Kidney (tissue), 14 donors: ENCODE results near the gene TBC1D9. TPM values are rescaled to one million over a fixed set of nuclear protein-coding genes. Genes with fewer than 3 reads are reported as not detected.

ENCODE experiments used
- DNase-seq, 5 donors: peaks; one replicate each; pipeline ENCODE4 v3.0.0-alpha.2; 2013 to 2020
- FAIRE-seq: peaks from 2 replicates; lab custom pipeline; 2012; peaks lifted over from hg19 to GRCh38; lab: Jason Lieb, UNC
- H3K27ac ChIP-seq, 2 donors: one replicate each; pipeline ENCODE4 v1.7.0; 2013; ENCODE audit warnings: low read depth in 2 of 2, low read length in 2 of 2, inconsistent platforms in 1 of 2
- H3K27me3 ChIP-seq: one replicate; pipeline ENCODE4 v1.7.1; 2013; ENCODE audit warnings: low read length, inconsistent platforms; ENCODE audit not compliant: control insufficient read depth, insufficient read depth
- H3K36me3 ChIP-seq, 3 donors: one replicate each; pipeline versions ENCODE4 v1.7.0 to v1.7.1; 2013; ENCODE audit warnings: low read length in 3 of 3, control low read depth in 1 of 3, inconsistent platforms in 1 of 3; ENCODE audit not compliant: insufficient read depth in 3 of 3, control insufficient read depth in 2 of 3
- H3K4me1 ChIP-seq, 3 donors: one replicate each; pipeline versions ENCODE4 v1.7.0 to v1.7.1; 2013; ENCODE audit warnings: low read length in 3 of 3, inconsistent platforms in 1 of 3, low read depth in 1 of 3; ENCODE audit not compliant: control insufficient read depth in 2 of 3, insufficient read depth in 2 of 3
- H3K4me3 ChIP-seq, 3 donors: one replicate each; pipeline versions ENCODE4 v1.7.0 to v1.8.1; 2013; ENCODE audit warnings: low read length in 3 of 3, control low read depth in 1 of 3, inconsistent platforms in 1 of 3
- H3K9ac ChIP-seq, 3 donors: one replicate each; pipeline versions ENCODE4 v1.7.0 to v1.7.1; 2013; ENCODE audit warnings: low read length in 3 of 3, control low read depth in 1 of 3, inconsistent platforms in 1 of 3
- H3K9me3 ChIP-seq, 3 donors: one replicate each; pipeline versions ENCODE4 v1.7.0 to v1.7.1; 2013; ENCODE audit warnings: low read length in 3 of 3, control low read depth in 1 of 3, inconsistent platforms in 1 of 3; ENCODE audit not compliant: control insufficient read depth in 2 of 3, insufficient read depth in 1 of 3
- intact Hi-C: fragments of 100-400 bp; cut with DNase I; formaldehyde crosslinking; loops from one replicate; pipeline ENCODE4 v1.11.1; 2022
- polyA plus RNA-seq: library from polyadenylated mRNA; stranded (reverse); fragments of 350-450 nt; fragmentation: Illumina TruSeq; extraction: RNeasy Lipid Tissue Mini Kit (QIAGEN cat#74804); gene quantifications from one replicate; pipeline ENCODE4 v1.2.3, GENCODE V29; 2014; ENCODE audit warnings: low read depth, low replicate concordance; ENCODE audit not compliant: insufficient read depth
- total RNA-seq: library from RNA; stranded (reverse); fragmentation: NEBNext Ultra II Directional; extraction: Animal tissue kit (Norgen Biotek cat#: 25700); gene quantifications from one replicate; pipeline ENCODE4 v1.2.1, GENCODE V29; 2021
- TF ChIP-seq, protein P1 (sequence below): IDR thresholded peaks from 3 replicates; pipeline ENCODE4 v1.5.1; 2012; ENCODE audit warnings: mild to moderate bottlenecking, moderate library complexity, borderline replicate concordance; ENCODE audit not compliant: insufficient read depth; ENCODE audit errors: extremely low read depth
- donor health status: control.
- donor health status: control.
- donor health status: control.
- donor health status: control.
- donor health status: control.
- donor health status: DM: yes; HTN: yes; CAD: no.
- donor health status: Normal renal cell carcinoma (clear cell type).

The TBC1D9 gene
- total and polyA plus RNA-seq, 2 donors from 2014 or later = 14.4 to 38.6 TPM

DNA sequence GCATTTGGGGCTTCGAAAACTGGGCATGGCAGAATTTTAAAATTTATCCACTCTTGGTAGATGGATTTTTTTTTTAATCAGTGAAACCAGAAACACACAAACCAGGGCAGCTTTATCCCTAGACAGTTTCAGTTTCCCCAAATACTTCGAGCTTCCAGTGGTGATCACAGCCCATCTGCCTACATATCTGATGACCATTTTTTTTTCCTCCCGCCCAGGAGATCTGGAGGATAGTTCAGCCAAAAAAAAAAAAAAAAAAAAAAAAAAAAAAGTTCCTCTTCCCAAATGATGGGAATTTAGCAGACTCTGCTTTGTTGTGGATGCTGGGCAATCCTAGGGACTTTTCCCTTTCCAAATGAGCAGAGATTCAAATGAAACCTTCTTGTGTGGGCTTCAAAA lies 1.0 kb upstream of the TBC1D9 start:
- DNase-seq (no peak), FAIRE-seq (no peak)
- intact Hi-C loops = no loop called here
- Histone ChIP-seq H3K27me3 (no peaks in the 10 kb centered on the region), H3K27ac (peak overlapping the region; percentile 95 to 99), H3K4me3 (peak overlapping the region; percentile 39 to 69 (median 68)), H3K4me1 (peaks cover 0 to 7% (median 0%) of the 10 kb centered on the region in 3 donors), H3K9ac (peak overlapping the region; percentile 55 to 86 (median 59)), H3K36me3 (no peaks in the 10 kb centered on the region), H3K9me3 (no peaks in the 10 kb centered on the region)
- TF ChIP-seq, protein P1, sequence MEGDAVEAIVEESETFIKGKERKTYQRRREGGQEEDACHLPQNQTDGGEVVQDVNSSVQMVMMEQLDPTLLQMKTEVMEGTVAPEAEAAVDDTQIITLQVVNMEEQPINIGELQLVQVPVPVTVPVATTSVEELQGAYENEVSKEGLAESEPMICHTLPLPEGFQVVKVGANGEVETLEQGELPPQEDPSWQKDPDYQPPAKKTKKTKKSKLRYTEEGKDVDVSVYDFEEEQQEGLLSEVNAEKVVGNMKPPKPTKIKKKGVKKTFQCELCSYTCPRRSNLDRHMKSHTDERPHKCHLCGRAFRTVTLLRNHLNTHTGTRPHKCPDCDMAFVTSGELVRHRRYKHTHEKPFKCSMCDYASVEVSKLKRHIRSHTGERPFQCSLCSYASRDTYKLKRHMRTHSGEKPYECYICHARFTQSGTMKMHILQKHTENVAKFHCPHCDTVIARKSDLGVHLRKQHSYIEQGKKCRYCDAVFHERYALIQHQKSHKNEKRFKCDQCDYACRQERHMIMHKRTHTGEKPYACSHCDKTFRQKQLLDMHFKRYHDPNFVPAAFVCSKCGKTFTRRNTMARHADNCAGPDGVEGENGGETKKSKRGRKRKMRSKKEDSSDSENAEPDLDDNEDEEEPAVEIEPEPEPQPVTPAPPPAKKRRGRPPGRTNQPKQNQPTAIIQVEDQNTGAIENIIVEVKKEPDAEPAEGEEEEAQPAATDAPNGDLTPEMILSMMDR = no peak

DNA sequence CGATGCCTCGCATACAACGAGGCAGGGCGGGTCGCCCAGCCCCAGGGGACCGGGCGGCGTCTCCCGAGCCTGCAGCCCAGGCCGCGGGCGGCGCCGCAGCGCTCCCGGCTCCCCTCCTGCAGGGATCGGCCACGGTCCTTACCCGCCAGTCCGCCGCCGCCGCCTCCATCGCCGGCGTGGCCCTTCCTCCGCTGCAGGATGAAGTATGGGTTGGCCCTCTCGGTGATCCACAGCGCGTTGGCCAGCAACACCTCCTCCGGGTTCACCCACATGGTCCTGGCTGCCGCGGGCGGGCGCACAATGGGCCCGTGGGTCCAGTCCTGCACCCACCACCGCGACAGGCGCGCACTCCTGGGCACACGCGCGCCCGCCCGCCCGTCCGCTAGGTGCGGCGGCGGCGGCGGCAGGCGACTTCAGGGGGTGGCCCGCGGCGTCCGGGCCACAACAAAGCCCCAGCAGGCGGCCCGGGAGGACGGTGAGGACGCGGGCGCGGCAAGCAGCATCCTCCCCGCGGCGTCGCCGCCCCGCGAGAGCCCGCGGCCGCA lies 339 bp downstream of the TBC1D9 start:
- no peaks in the 10 kb centered on the region for H3K27me3 ChIP-seq
- H3K27ac ChIP-seq = peak overlapping the region; percentile 95 to 99
- TF ChIP-seq, protein P1 = no peak
- DNase-seq (peak; percentile 70 to 88 (median 74)), FAIRE-seq (no peak)
- peaks cover 0 to 7% (median 0%) of the 10 kb centered on the region in 3 donors for H3K4me1 ChIP-seq
- H3K4me3 ChIP-seq = peak overlapping the region; percentile 39 to 73 (median 68)
- H3K9me3 ChIP-seq = no peaks in the 10 kb centered on the region
- peak overlapping the region; percentile 57 to 86 (median 63) for H3K9ac ChIP-seq
- no peaks in the 10 kb centered on the region for H3K36me3 ChIP-seq
- intact Hi-C loops = no loop called here

DNA sequence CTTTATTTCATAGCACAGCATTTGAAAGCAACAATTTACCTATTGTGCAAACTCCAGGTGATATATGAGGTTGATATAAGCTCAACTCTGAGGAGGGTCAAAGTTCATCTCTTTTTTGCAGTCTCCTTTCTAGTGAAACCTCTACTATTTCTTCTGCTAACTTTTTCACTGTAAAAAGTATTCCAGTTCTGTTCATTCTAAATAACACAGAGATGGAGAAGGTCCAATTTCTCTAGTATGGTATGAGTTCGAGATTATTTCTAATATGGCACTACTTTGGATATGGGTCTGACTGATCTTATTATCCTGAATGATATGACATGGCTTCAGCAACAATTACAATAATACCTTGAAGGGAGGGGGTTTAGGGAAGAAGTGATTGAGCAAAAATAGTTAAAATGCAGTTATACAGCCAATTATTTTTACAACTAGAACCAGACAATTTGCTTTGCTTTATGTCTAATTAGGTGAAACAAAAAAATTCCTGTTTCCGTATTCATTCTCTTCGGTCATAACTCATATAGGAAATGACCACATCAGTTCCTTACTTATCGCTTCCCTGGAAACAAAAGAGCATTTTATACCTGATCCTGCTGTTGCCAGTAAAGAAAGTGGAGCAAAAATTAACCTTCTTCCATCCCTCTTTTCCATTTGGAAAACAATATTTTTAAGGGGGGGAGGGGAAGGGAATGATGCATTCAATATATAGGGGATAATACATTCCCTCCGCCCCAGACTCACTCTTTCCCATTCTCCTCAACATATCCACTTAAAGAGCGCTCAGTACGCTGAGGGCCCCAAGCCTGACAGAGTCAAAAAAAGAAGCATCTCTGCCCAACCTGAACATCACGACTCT lies 1.0 kb downstream of the TBC1D9 start:
- no peak for FAIRE-seq
- Histone ChIP-seq H3K9ac (peak overlapping the region; percentile 35 to 86 (median 63)), H3K27me3 (no peaks in the 10 kb centered on the region), H3K9me3 (no peaks in the 10 kb centered on the region), H3K27ac (peak overlapping the region; percentile 95 to 99), H3K4me3 (peak overlapping the region; percentile 39 to 73 (median 68)), H3K36me3 (no peaks in the 10 kb centered on the region), H3K4me1 (peaks cover 0 to 7% (median 0%) of the 10 kb centered on the region in 3 donors)
- intact Hi-C loops = no loop called here
- TF ChIP-seq, protein P1 = no peak
- DNase-seq = no peak
